H1 (cell line): ENCODE results near the gene GMEB2. TPM values are rescaled to one million over a fixed set of nuclear protein-coding genes. Genes with fewer than 3 reads are reported as not detected.

Experiments
- CTCF ChIA-PET: fragments of 300-600 bp; sonication (Branson Sonifier 250); formaldehyde crosslinking; loops from one replicate; lab custom pipeline; 2021; ENCODE audit not compliant: partially characterized antibody; lab: Charles Lee
- POLR2A ChIA-PET: fragments of 300-600 bp; sonication (Branson Sonifier 250); formaldehyde crosslinking; loops from one replicate; lab custom pipeline; 2021; ENCODE audit warnings: inconsistent platforms; ENCODE audit not compliant: partially characterized antibody; lab: Charles Lee
- DNase-seq, 2 experiments: peaks; one replicate each; pipeline versions ENCODE4 v3.0.0 to v3.0.0-alpha.2; 2010 to 2022; ENCODE audit warnings: low spot score in 2 of 2, low read depth in 1 of 2, mixed read lengths in 1 of 2
- FAIRE-seq: peaks from 2 replicates; lab custom pipeline; 2011; peaks lifted over from hg19 to GRCh38; lab: Jason Lieb, UNC
- H2AFZ ChIP-seq: 2 replicates; pipeline ENCODE4 v1.8.1; 2012; ENCODE audit warnings: low read length, inconsistent platforms
- H2AK5ac ChIP-seq: 2 replicates; pipeline ENCODE4 v1.6.1; 2013; ENCODE audit warnings: low read depth, low read length
- H2BK120ac ChIP-seq: replicated peaks from 2 replicates; pipeline ENCODE3; 2013; ENCODE audit warnings: low read depth, low read length, inconsistent platforms
- H2BK12ac ChIP-seq: 2 replicates; pipeline ENCODE4 v1.6.1; 2013; ENCODE audit warnings: low read depth, low read length
- H2BK15ac ChIP-seq: 2 replicates; pipeline ENCODE4 v1.6.1; 2013; ENCODE audit warnings: low read length
- H2BK20ac ChIP-seq: 2 replicates; pipeline ENCODE4 v1.6.1; 2013; ENCODE audit warnings: low read length
- H2BK5ac ChIP-seq: 2 replicates; pipeline ENCODE4 v1.6.1; 2013; ENCODE audit warnings: low read depth, low read length
- H3K14ac ChIP-seq: 2 replicates; pipeline ENCODE4 v1.6.1; 2013; ENCODE audit warnings: inconsistent platforms; ENCODE audit not compliant: insufficient read length
- H3K18ac ChIP-seq: 2 replicates; pipeline ENCODE4 v1.6.1; 2013; ENCODE audit warnings: low read length; ENCODE audit errors: extremely low read depth
- H3K23ac ChIP-seq: 2 replicates; pipeline ENCODE4 v1.6.1; 2013; ENCODE audit warnings: inconsistent platforms; ENCODE audit not compliant: insufficient read length
- H3K23me2 ChIP-seq: 2 replicates; pipeline ENCODE4 v1.6.1; 2013; ENCODE audit warnings: low read depth, low read length
- H3K27ac ChIP-seq: 2 replicates; pipeline ENCODE4 v1.6.1; 2011; ENCODE audit warnings: low read depth, low read length, inconsistent platforms
- H3K27me3 ChIP-seq, 4 experiments: replicated peaks in 1 of 4; 1 replicate in 1 of 4; 2 replicates in 3 of 4; pipeline versions ENCODE4 v1.6.1 to v1.8.1; 2011 to 2013; ENCODE audit warnings: low read length in 3 of 4, mild to moderate bottlenecking in 3 of 4, inconsistent platforms in 2 of 4, mixed read lengths in 2 of 4, moderate library complexity in 1 of 4; ENCODE audit not compliant: control insufficient read depth in 3 of 4, insufficient read depth in 3 of 4; ENCODE audit errors: extremely low read depth in 1 of 4
- H3K36me3 ChIP-seq, 4 experiments: 2 replicates each; pipeline versions ENCODE4 v1.6.1 to v1.8.1; 2011 to 2013; ENCODE audit warnings: mild to moderate bottlenecking in 4 of 4, low read length in 3 of 4, moderate library complexity in 2 of 4, control low read depth in 1 of 4, inconsistent platforms in 1 of 4; ENCODE audit not compliant: insufficient read depth in 4 of 4, control insufficient read depth in 2 of 4
- H3K4ac ChIP-seq: replicated peaks from 2 replicates; pipeline ENCODE3; 2013; ENCODE audit warnings: low read length, low read depth, mixed read lengths, inconsistent platforms; ENCODE audit not compliant: insufficient read length
- H3K4me1 ChIP-seq, 4 experiments: replicated peaks in 1 of 4; 1 replicate in 1 of 4; 2 replicates in 3 of 4; pipeline versions ENCODE4 v1.6.1 to v1.8.1; 2011 to 2013; ENCODE audit warnings: low read length in 3 of 4, inconsistent platforms in 2 of 4, mixed read lengths in 1 of 4; ENCODE audit not compliant: insufficient read depth in 4 of 4, control insufficient read depth in 3 of 4
- H3K4me2 ChIP-seq, 2 experiments: 2 replicates each; pipeline versions ENCODE4 v1.6.1 to v1.8.1; 2011 to 2013; ENCODE audit warnings: low read depth in 2 of 2, low read length in 2 of 2, control low read depth in 1 of 2, inconsistent platforms in 1 of 2, mild to moderate bottlenecking in 1 of 2; ENCODE audit not compliant: insufficient read depth in 1 of 2
- H3K4me3 ChIP-seq, 4 experiments: fragments of 200-600, 300-600 bp in 1 of 4; sonication (generic), shearing (Covaris generic), sonication (Bioruptor Twin) in 1 of 4; 2 replicates each; pipeline versions ENCODE4 v1.5.1 to v1.8.1; 2011 to 2016; ENCODE audit warnings: low read length in 4 of 4, low read depth in 3 of 4, control low read depth in 2 of 4, inconsistent platforms in 2 of 4, mild to moderate bottlenecking in 2 of 4, mixed read lengths in 1 of 4, moderate library complexity in 1 of 4; ENCODE audit not compliant: insufficient read depth in 2 of 4; ENCODE audit errors: extremely low read depth in 1 of 4
- H3K56ac ChIP-seq: replicated peaks from 2 replicates; pipeline ENCODE3; 2013; ENCODE audit warnings: low read depth, mild to moderate bottlenecking, mixed read lengths, low read length, inconsistent platforms; ENCODE audit not compliant: insufficient read length
- H3K79me1 ChIP-seq: 2 replicates; pipeline ENCODE4 v1.6.1; 2013; ENCODE audit warnings: low read depth, low read length, control low read depth
- H3K79me2 ChIP-seq, 2 experiments: 2 replicates each; pipeline versions ENCODE4 v1.6.1 to v1.8.1; 2012 to 2013; ENCODE audit warnings: low read length in 2 of 2, mild to moderate bottlenecking in 2 of 2, inconsistent platforms in 1 of 2; ENCODE audit not compliant: insufficient read depth in 2 of 2, control insufficient read depth in 1 of 2
- H3K9ac ChIP-seq, 4 experiments: replicated peaks in 1 of 4; 1 replicate in 1 of 4; 2 replicates in 3 of 4; pipeline versions ENCODE4 v1.6.1 to v1.8.1; 2011 to 2013; ENCODE audit warnings: low read depth in 3 of 4, low read length in 3 of 4, control low read depth in 2 of 4, mild to moderate bottlenecking in 2 of 4, moderate library complexity in 2 of 4, inconsistent platforms in 1 of 4; ENCODE audit errors: extremely low read depth in 1 of 4
- H3K9me3 ChIP-seq, 2 experiments: 2 replicates each; pipeline versions ENCODE4 v1.6.1 to v1.8.1; 2012 to 2013; ENCODE audit warnings: mild to moderate bottlenecking in 2 of 2, moderate library complexity in 2 of 2, control low read depth in 1 of 2, inconsistent platforms in 1 of 2, low read depth in 1 of 2, low read length in 1 of 2, mixed read lengths in 1 of 2; ENCODE audit not compliant: insufficient read depth in 2 of 2
- H4K20me1 ChIP-seq, 2 experiments: replicated peaks in 1 of 2; 2 replicates each; pipeline versions ENCODE3 to v1.8.1; 2011 to 2013; ENCODE audit warnings: inconsistent platforms in 2 of 2, low read length in 2 of 2, mild to moderate bottlenecking in 1 of 2; ENCODE audit not compliant: insufficient read depth in 2 of 2, control insufficient read depth in 1 of 2
- H4K5ac ChIP-seq: 2 replicates; pipeline ENCODE4 v1.6.1; 2013; ENCODE audit warnings: low read length, low read depth, mixed read lengths, inconsistent platforms; ENCODE audit not compliant: insufficient read length
- H4K8ac ChIP-seq: 2 replicates; pipeline ENCODE4 v1.8.0; 2013; ENCODE audit warnings: mild to moderate bottlenecking, moderate library complexity, low read length, inconsistent platforms; ENCODE audit not compliant: insufficient read depth; ENCODE audit errors: extremely low read depth
- H4K91ac ChIP-seq: replicated peaks from 2 replicates; pipeline ENCODE3; 2013; ENCODE audit warnings: low read length, mixed read lengths, inconsistent platforms; ENCODE audit not compliant: insufficient read length
- SP2 ChIP-seq: IDR thresholded peaks from 2 replicates; pipeline ENCODE4 v1.6.1; 2012; ENCODE audit warnings: mild to moderate bottlenecking, low read length, inconsistent platforms
- WGBS, 2 experiments: shearing (Covaris generic) in 1 of 2; methylation state at CpG; one replicate each; pipeline versions ENCODE4 v1.1.6 to v1.1.7; 2013 to 2015; ENCODE audit warnings: low lambda C conversion rate in 2 of 2, mixed read lengths in 2 of 2, inconsistent platforms in 1 of 2, low coverage in 1 of 2, missing lambda C conversion rate in 1 of 2; ENCODE audit not compliant: insufficient replicate concordance in 2 of 2, insufficient coverage in 1 of 2, insufficient read length in 1 of 2; ENCODE audit errors: extremely low coverage in 1 of 2, missing lambda C conversion rate in 1 of 2; 5-methylcytosine and 5-hydroxymethylcytosine counted together
- polyA plus RNA-seq, 7 experiments: library from polyadenylated mRNA; depleted of rRNA in 3 of 7; stranded (reverse) in 5 of 7; unstranded in 2 of 7; fragments of >200 nt in 5 of 7; fragments of 200-250 nt in 2 of 7; gene quantifications; 1 replicate in 5 of 7; 2 replicates in 1 of 7; 4 replicates in 1 of 7; pipeline versions ENCODE4 v1.2.1 to v1.2.3, GENCODE V29; 2011 to 2013; ENCODE audit warnings: missing spikeins in 2 of 7, mixed read lengths in 2 of 7
- total RNA-seq: library from RNA; stranded (reverse); fragmentation: NEBNext Ultra II Directional; extraction: Animal tissue kit (Norgen Biotek cat#: 25700); gene quantifications from 2 replicates; pipeline ENCODE4 v1.2.1, GENCODE V29; 2021

Gene GMEB2
- total and polyA plus RNA-seq, 2 of the 8 experiments (the other 6 are each of a cell fraction or from before 2014, with no cell fraction given): 12.9 to 14.2 TPM

- H3K27ac ChIP-seq: no peak overlapping the region
- H2BK120ac ChIP-seq: no peak overlapping the region
- CTCF ChIA-PET: interaction anchor here (0.6 to 4.2 kb wide), 23 partner anchors 7 to 581 kb away, joined by 3 to 22 read pairs (median 5); partner anchors contain the start of genes FNDC11 and PPDPF
- no peak for TF ChIP-seq SP2
Observed at GRCh38 chr20:63539441-63540370, 87.2 kb downstream of the GMEB2 start.

More at GRCh38 chr20:63539441-63540370, 87.2 kb downstream of the GMEB2 start:
- Histone ChIP-seq H2BK5ac (no peak overlapping the region; the same call in 1 of the 2 replicates), H2AK5ac (no peak overlapping the region), H2AFZ (no peak overlapping the region), H3K14ac (no peak overlapping the region), H3K36me3 (no peaks in the 10 kb centered on the region), H4K5ac (no peak overlapping the region), H4K20me1 (no peaks in the 10 kb centered on the region), H3K27me3 (no peaks in the 10 kb centered on the region), H3K4me3 (no peak overlapping the region), H3K56ac (no peak overlapping the region), H3K18ac (no peak overlapping the region), H2BK15ac (no peak overlapping the region), H2BK12ac (peak overlapping the region; percentile 7; the same call in 1 of the 2 replicates), H4K8ac (no peak overlapping the region), H2BK20ac (no peak overlapping the region), H3K9ac (no peak overlapping the region), H4K91ac (no peak overlapping the region), H3K4ac (peak overlapping the region; percentile 53), H3K79me2 (no peaks in the 10 kb centered on the region), H3K23ac (no peak overlapping the region), H3K79me1 (no peaks in the 10 kb centered on the region), H3K4me1 (peaks cover 0 to 14% (median 3%) of the 10 kb centered on the region in 4 experiments; a peak in 5 of 7 replicates), H3K9me3 (no peaks in the 10 kb centered on the region), H3K23me2 (no peaks in the 10 kb centered on the region), H3K4me2 (no peak overlapping the region)
- FAIRE-seq (no peak), DNase-seq (no peak)
- POLR2A ChIA-PET: interaction anchor here (1.1 to 3.7 kb wide), 3 partner anchors 17 to 198 kb away, joined by 3 to 26 read pairs (median 3); partner anchors contain the start of gene PPDPF
- WGBS, 2 experiments: 94% methylated on average over 28 of the region's 29 CpGs; no CpG with 5 or more reads in 1 of the 2 experiments
